Brain pericyte (primary cell): ENCODE data around the gene RHOV.

Experiments used
- DNase-seq: peaks from one replicate; pipeline ENCODE4 v3.0.0-alpha.2; 2012; ENCODE audit warnings: low read depth, low spot score

Gene RHOV

GRCh38 chr15:40845036-40845435 lies 29.0 kb downstream of the RHOV start:
- no peak for DNase-seq

- DNase-seq: no peak
Observed at GRCh38 chr15:40844696-40845030, 29.4 kb downstream of the RHOV start.

GRCh38 chr15:40843885-40844695 lies 29.9 kb downstream of the RHOV start, which contains the start of gene SPINT1:
SPINT1 (plus strand) TSS chr15:40844048; CDS start chr15:40844555, 507 bp downstream.
- no peak for DNase-seq

- no peak for DNase-seq
Observed at GRCh38 chr15:40843261-40843884, 30.7 kb downstream of the RHOV start.

GRCh38 chr15:40841741-40842140 lies 32.3 kb downstream of the RHOV start:
- DNase-seq: no peak

- DNase-seq: no peak
Observed at GRCh38 chr15:40838756-40839155, 35.3 kb downstream of the RHOV start.

GRCh38 chr15:40836020-40836419 lies 38.0 kb downstream of the RHOV start:
- no peak for DNase-seq

GRCh38 chr15:40832903-40833302 lies 41.1 kb downstream of the RHOV start:
- no peak for DNase-seq

GRCh38 chr15:40831861-40832260 lies 42.2 kb downstream of the RHOV start:
- no peak for DNase-seq

GRCh38 chr15:40830884-40831283 lies 43.1 kb downstream of the RHOV start:
- DNase-seq: no peak

- no peak for DNase-seq
Observed at GRCh38 chr15:40829115-40829514, 44.9 kb downstream of the RHOV start.

- DNase-seq: no peak
Observed at GRCh38 chr15:40828447-40829036, 45.5 kb downstream of the RHOV start, which contains the start of gene PPP1R14D. PPP1R14D (minus strand) TSS chr15:40828708; CDS start chr15:40828641, 67 bp downstream.

GRCh38 chr15:40826423-40827075 lies 47.5 kb downstream of the RHOV start:
- no peak for DNase-seq

GRCh38 chr15:40825661-40826422 lies 48.2 kb downstream of the RHOV start:
- DNase-seq: no peak

GRCh38 chr15:40823572-40824343 lies 50.3 kb downstream of the RHOV start:
- DNase-seq: no peak
